HepG2 (cell line): ENCODE measurements around the gene ADAM8. TPM values are rescaled to one million over a fixed set of nuclear protein-coding genes. Genes with fewer than 3 reads are reported as not detected.

Experiments used
- ATAC-seq: fragments of 200-7000 bp; cut with Tn5 transposase; 3 replicates; pipeline ENCODE4 v1.9.1; 2020; ENCODE audit warnings: mild to moderate bottlenecking, moderate library complexity
- BruUV-seq: library from RNA; stranded (reverse); fragments of 400-500 nt; replicated peaks from 2 replicates; lab custom pipeline; 2021; lab: Mats Ljungman, UMichigan
- CTCF ChIA-PET: fragments of 300-600 bp; formaldehyde crosslinking; extraction: SDS; loops from one replicate; lab custom pipeline; 2021; ENCODE audit warnings: low total read pairs, inconsistent platforms, low intra/inter-chr PET ratio; lab: Yijun Ruan, JAX
- POLR2A ChIA-PET: fragments of 350-600 bp; sonication (Branson Sonifier 250); formaldehyde crosslinking; loops from one replicate; lab custom pipeline; 2020; ENCODE audit warnings: antibody characterized with exemption, inconsistent platforms; lab: Yijun Ruan, JAX
- DNase-seq: peaks from one replicate; pipeline ENCODE4 v3.0.0-alpha.2; 2015; ENCODE audit warnings: low spot score
- FAIRE-seq: peaks from 3 replicates; lab custom pipeline; 2011; peaks lifted over from hg19 to GRCh38; lab: Jason Lieb, UNC
- H2AFZ ChIP-seq: one replicate; pipeline ENCODE4 v1.6.1; 2011; ENCODE audit warnings: low read length, inconsistent platforms
- H3K27ac ChIP-seq: fragments of 300-600 bp; 3 replicates; pipeline ENCODE4 v1.8.0; 2011; ENCODE audit warnings: mixed run types, mild to moderate bottlenecking, mixed read lengths, low read length, inconsistent platforms; ENCODE audit not compliant: insufficient read depth; ENCODE audit errors: extremely low read length
- H3K27me3 ChIP-seq, 2 experiments: fragments of 200-600 bp in 1 of 2; 2 replicates in 1 of 2; 3 replicates in 1 of 2; pipeline versions ENCODE4 v1.6.0 to v1.8.0; 2011; ENCODE audit warnings: low read length in 2 of 2, mild to moderate bottlenecking in 2 of 2, moderate library complexity in 2 of 2, inconsistent platforms in 1 of 2; ENCODE audit not compliant: insufficient read depth in 2 of 2, control insufficient read depth in 1 of 2
- H3K36me3 ChIP-seq, 2 experiments: fragments of 200-600 bp in 1 of 2; replicated peaks in 1 of 2; 2 replicates in 1 of 2; 3 replicates in 1 of 2; pipeline versions ENCODE4 v1.5.1 to v1.8.0; 2011; ENCODE audit warnings: low read length in 2 of 2, inconsistent platforms in 1 of 2; ENCODE audit not compliant: insufficient read depth in 2 of 2, control insufficient read depth in 1 of 2
- H3K4me1 ChIP-seq: 2 replicates; pipeline ENCODE4 v1.5.1; 2012; ENCODE audit warnings: low read length, inconsistent platforms; ENCODE audit not compliant: insufficient read depth
- H3K4me2 ChIP-seq: 2 replicates; pipeline ENCODE4 v1.6.0; 2011; ENCODE audit warnings: low read depth, low read length, inconsistent platforms
- H3K4me3 ChIP-seq, 3 experiments: fragments of 200-600 bp in 1 of 3; sonication (generic), shearing (Covaris generic) in 1 of 3; replicated peaks in 1 of 3; 2 replicates each; pipeline ENCODE4 v1.5.1; 2011 to 2016; ENCODE audit warnings: low read length in 3 of 3, inconsistent platforms in 2 of 3, low read depth in 2 of 3, mild to moderate bottlenecking in 2 of 3, control low read depth in 1 of 3, mixed read lengths in 1 of 3; ENCODE audit not compliant: insufficient read depth in 1 of 3
- H3K79me2 ChIP-seq: one replicate; pipeline ENCODE4 v1.6.1; 2011; ENCODE audit warnings: low read length, inconsistent platforms; ENCODE audit not compliant: insufficient read depth
- H3K9ac ChIP-seq: 2 replicates; pipeline ENCODE4 v1.6.0; 2011; ENCODE audit warnings: mild to moderate bottlenecking, low read depth, low read length, inconsistent platforms; ENCODE audit not compliant: insufficient read depth
- H3K9me3 ChIP-seq: 2 replicates; pipeline ENCODE4 v1.5.1; 2012; ENCODE audit warnings: mild to moderate bottlenecking, low read length
- H4K20me1 ChIP-seq: 2 replicates; pipeline ENCODE4 v1.6.0; 2011; ENCODE audit warnings: inconsistent platforms, mild to moderate bottlenecking, low read length, moderate library complexity; ENCODE audit not compliant: insufficient read depth
- ARID4A ChIP-seq: sonication (generic); formaldehyde crosslinking; IDR thresholded peaks from 2 replicates; pipeline ENCODE4 v1.5.0; 2020; ENCODE audit warnings: mild to moderate bottlenecking, missing genetic modification reagents, borderline replicate concordance
- ATF7-NPFF ChIP-seq: sonication (generic); formaldehyde crosslinking; IDR thresholded peaks from 2 replicates; pipeline ENCODE4 v1.8.1; 2023; ENCODE audit warnings: mild to moderate bottlenecking, low read depth, missing genetic modification reagents, moderate library complexity
- CREM ChIP-seq, 2 experiments: sonication (generic) in 1 of 2; formaldehyde crosslinking in 1 of 2; IDR thresholded peaks; 2 replicates each; pipeline versions ENCODE4 v1.4.0 to v1.6.1; 2016 to 2020; ENCODE audit warnings: antibody characterized with exemption in 1 of 2, mild to moderate bottlenecking in 1 of 2, missing genetic modification reagents in 1 of 2
- ESRRA ChIP-seq: sonication (generic); formaldehyde crosslinking; IDR thresholded peaks from 2 replicates; pipeline ENCODE4 v1.5.1; 2020; ENCODE audit warnings: mild to moderate bottlenecking, low read depth, missing genetic modification reagents
- FOXA3 ChIP-seq: IDR thresholded peaks from 2 replicates; pipeline ENCODE4 v1.6.1; 2016; ENCODE audit warnings: missing genetic modification reagents, missing compliant biosample characterization
- RNF2 ChIP-seq: fragments of 450-650 bp; conservative IDR thresholded peaks from 2 replicates; pipeline ENCODE4 v1.6.1; 2016; ENCODE audit warnings: low read depth
- SAP130 ChIP-seq: IDR thresholded peaks from 2 replicates; pipeline ENCODE4 v1.6.1; 2016; ENCODE audit warnings: low read depth
- THAP7 ChIP-seq: sonication (generic); formaldehyde crosslinking; IDR thresholded peaks from 2 replicates; pipeline ENCODE4 v1.8.1; 2023; ENCODE audit warnings: mild to moderate bottlenecking, missing genetic modification reagents
- XRCC5 ChIP-seq: fragments of 200-400 bp; formaldehyde crosslinking; optimal IDR thresholded peaks from 2 replicates; pipeline ENCODE3; 2017; ENCODE audit warnings: mild to moderate bottlenecking, low read length
- ZBTB20 ChIP-seq: sonication (generic); formaldehyde crosslinking; IDR thresholded peaks from 2 replicates; pipeline ENCODE4 v1.8.1; 2023; ENCODE audit warnings: missing genetic modification reagents, low read depth, mild to moderate bottlenecking, borderline replicate concordance
- ZNF292 ChIP-seq: sonication (generic); formaldehyde crosslinking; IDR thresholded peaks from 2 replicates; pipeline ENCODE4 v1.8.1; 2022; ENCODE audit warnings: mild to moderate bottlenecking, low read depth, missing genetic modification reagents, borderline replicate concordance
- ZNF333 ChIP-seq: sonication (generic); formaldehyde crosslinking; IDR thresholded peaks from 2 replicates; pipeline ENCODE4 v1.4.0; 2020; ENCODE audit warnings: mild to moderate bottlenecking, missing genetic modification reagents, borderline replicate concordance
- ZNF687 ChIP-seq: sonication (generic); formaldehyde crosslinking; IDR thresholded peaks from 2 replicates; pipeline ENCODE4 v1.5.1; 2020; ENCODE audit warnings: mild to moderate bottlenecking, missing genetic modification reagents, moderate library complexity
- WGBS: methylation state at CpG from one replicate; pipeline ENCODE4 v1.1.6; 2017; ENCODE audit warnings: low lambda C conversion rate; 5-methylcytosine and 5-hydroxymethylcytosine counted together
- in situ Hi-C: cut with HindIII; loops from 2 replicates; pipeline ENCODE4 v1.10.0; 2017; ENCODE audit warnings: low pct_unique_long_range_greater_than_20kb; ENCODE audit not compliant: extremely low pct_ligation_motif_present
- intact Hi-C: fragments of 100-400 bp; cut with micrococcal nuclease; formaldehyde crosslinking; loops from one replicate; pipeline ENCODE4 v1.10.0; 2022; ENCODE audit not compliant: unreplicated experiment
- polyA plus RNA-seq, 8 experiments: library from polyadenylated mRNA; depleted of rRNA in 3 of 8; stranded (reverse) in 7 of 8; unstranded in 1 of 8; fragments of >200 nt; fragmentation: Illumina TruSeq in 4 of 8; extraction: Trizol in 4 of 8; gene quantifications; 2 replicates each; pipeline versions ENCODE4 v1.2.1 to v1.2.3, GENCODE V29; 2011 to 2016; ENCODE audit warnings: low read depth in 4 of 8, missing spikeins in 1 of 8, mixed read lengths in 1 of 8; ENCODE audit not compliant: insufficient read depth in 1 of 8
- total RNA-seq, 5 experiments: library from RNA; depleted of rRNA; stranded (reverse); fragments of >200 nt; fragmentation: Illumina TruSeq; extraction: Trizol; gene quantifications; 2 replicates each; pipeline ENCODE4 v1.2.3, GENCODE V29; 2016; ENCODE audit warnings: low read depth in 1 of 5

ADAM8 gene
- total and polyA plus RNA-seq, 2 of the 13 experiments (the other 11 are each of a cell fraction or from before 2014, with no cell fraction given) = 0.24 to 0.93 TPM

GRCh38 chr10:133278577-133279265 is 2.1 kb upstream of the ADAM8 start:
- BruUV-seq = no TSS peak
- WGBS = 46% methylated on average over 12 of the region's 19 CpGs
- peaks cover 7% of the 10 kb centered on the region; the same call in 1 of the 2 replicates for H4K20me1 ChIP-seq
- intact Hi-C loops = no loop called here
- 0 out of 6 replicates have a peak overlapping the region, but pooled peaks of 1 of the 3 experiments have one; percentile 48 for H3K4me3 ChIP-seq
- no peak overlapping the region for H2AFZ ChIP-seq
- CTCF ChIA-PET = no interaction called here
- POLR2A ChIA-PET = interaction anchor here (0.7 to 1.2 kb wide), 2 partner anchors 21 to 242 kb away, joined by 3 to 6 read pairs; no protein-coding TSS in a partner anchor
- H3K27ac ChIP-seq = no peak overlapping the region
- H3K27me3 ChIP-seq = peaks cover 0 to 21% of the 10 kb centered on the region in 2 experiments; a peak in 3 of 5 replicates
- no peaks in the 10 kb centered on the region for H3K79me2 ChIP-seq
- in situ Hi-C loops = no loop called here
- ATAC-seq (peak; percentile 76), FAIRE-seq (peak; percentile 72), DNase-seq (peak; percentile 72)
- no peaks in the 10 kb centered on the region for H3K9me3 ChIP-seq
- peak overlapping the region; percentile 60 for H3K4me2 ChIP-seq
- peaks cover 16 to 25% of the 10 kb centered on the region in 2 experiments; a peak in 4 of 5 replicates for H3K36me3 ChIP-seq
- no peak overlapping the region for H3K9ac ChIP-seq
- peaks cover 23% of the 10 kb centered on the region for H3K4me1 ChIP-seq
- peak; percentile 43; the same call in 1 of the 2 replicates for TF ChIP-seq ZBTB20 (CRISPR knock-in tag)
- TF ChIP-seq ESRRA = no peak
- 0 out of 2 replicates have a peak, but pooled peaks have one; percentile 43 for TF ChIP-seq ZNF333 (CRISPR knock-in tag)
- peak; percentile 31; the same call in 1 of the 2 replicates for TF ChIP-seq ATF7-NPFF (CRISPR knock-in tag)
- no peak for TF ChIP-seq THAP7 (CRISPR knock-in tag)
- TF ChIP-seq XRCC5 = peak; percentile 35
- TF ChIP-seq SAP130 = peak; percentile 70
- peak; percentile 62 for TF ChIP-seq ZNF687
- peak; percentile 40; the same call in 1 of the 2 replicates for TF ChIP-seq ZNF292 (CRISPR knock-in tag)
- peak; percentile 20; the same call in 1 of the 2 replicates for TF ChIP-seq ARID4A
- TF ChIP-seq FOXA3 (CRISPR knock-in tag) = peak; percentile 47
- peak; percentile 2; the same call in 1 of the 2 replicates for TF ChIP-seq CREM (IDR thresholded peaks at IDR 0.05)
- TF ChIP-seq CREM (CRISPR knock-in tag; IDR thresholded peaks at IDR 0.05) = no peak
- no peak for TF ChIP-seq RNF2
